ENCODE measurements around the gene TMEM80.
"Not testable (repeated sequence)": the region's sequence is repeated elsewhere in the genome, so short reads cannot be mapped to it uniquely, and the experiment has no call there.

TMEM80 gene

DNA sequence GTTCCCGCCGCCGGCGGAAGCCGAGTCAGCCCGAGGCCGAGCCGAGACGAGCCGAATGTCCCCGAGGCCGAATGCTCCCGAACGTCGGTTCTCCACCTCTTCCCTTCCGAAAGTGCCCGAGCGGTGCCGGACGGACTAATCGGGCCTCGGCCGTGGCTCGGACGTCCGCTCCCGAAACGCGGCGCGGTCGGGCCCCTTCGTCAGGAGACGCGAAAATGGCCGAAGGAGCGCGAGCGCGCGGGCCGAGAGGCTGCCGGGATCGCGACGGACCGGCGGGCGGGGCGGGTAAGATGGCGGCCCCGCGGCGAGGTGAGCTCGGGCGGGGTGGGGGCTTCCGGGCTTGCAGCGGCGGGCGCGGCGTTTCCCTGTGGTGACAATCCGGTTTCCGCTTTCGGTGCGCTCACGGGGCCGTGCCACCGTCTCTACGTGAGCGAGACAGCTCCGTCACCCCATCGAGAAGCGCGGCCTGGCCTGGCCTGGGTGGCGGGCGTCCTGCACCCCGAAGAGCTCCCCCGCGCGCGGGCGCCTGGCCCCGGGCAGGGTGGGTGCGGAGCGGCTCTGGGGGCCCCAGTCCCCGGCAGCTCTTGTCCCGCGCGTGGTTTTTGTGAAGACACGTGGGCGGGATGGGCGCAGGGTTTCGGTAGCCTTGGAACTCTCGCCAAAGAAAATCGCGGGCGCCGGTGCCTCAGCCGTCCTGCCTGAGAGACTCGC, at the start of gene TMEM80:
Gene TMEM80 (plus strand): TSS at position 279 of the 711 bp plus-strand sequence. CDS start 12 bp downstream, at position 291.
- peak; percentile 68 for DNase-seq (ENCODE audit: low read depth)

GRCh38 chr11:646214-646613, 49.4 kb upstream of the TMEM80 start:
- DNase-seq (ENCODE audit: low read depth), result no peak

GRCh38 chr11:647672-648158, 47.9 kb upstream of the TMEM80 start:
- not testable (repeated sequence) for DNase-seq (ENCODE audit: low read depth)

- DNase-seq (ENCODE audit: low read depth), result no peak
Observed at GRCh38 chr11:650482-650881, 45.1 kb upstream of the TMEM80 start.

GRCh38 chr11:653136-653535, 42.5 kb upstream of the TMEM80 start:
- DNase-seq (ENCODE audit: low read depth), result not testable (repeated sequence)

- DNase-seq (ENCODE audit: low read depth), result no peak
Observed at GRCh38 chr11:653837-654236, 41.8 kb upstream of the TMEM80 start.

- not testable (repeated sequence) for DNase-seq (ENCODE audit: low read depth)
Observed at GRCh38 chr11:654444-654843, 41.2 kb upstream of the TMEM80 start.

GRCh38 chr11:655036-655726, 40.4 kb upstream of the TMEM80 start:
- DNase-seq (ENCODE audit: low read depth), result no peak

GRCh38 chr11:656426-656825, 39.2 kb upstream of the TMEM80 start:
- DNase-seq (ENCODE audit: low read depth), result no peak

DNA sequence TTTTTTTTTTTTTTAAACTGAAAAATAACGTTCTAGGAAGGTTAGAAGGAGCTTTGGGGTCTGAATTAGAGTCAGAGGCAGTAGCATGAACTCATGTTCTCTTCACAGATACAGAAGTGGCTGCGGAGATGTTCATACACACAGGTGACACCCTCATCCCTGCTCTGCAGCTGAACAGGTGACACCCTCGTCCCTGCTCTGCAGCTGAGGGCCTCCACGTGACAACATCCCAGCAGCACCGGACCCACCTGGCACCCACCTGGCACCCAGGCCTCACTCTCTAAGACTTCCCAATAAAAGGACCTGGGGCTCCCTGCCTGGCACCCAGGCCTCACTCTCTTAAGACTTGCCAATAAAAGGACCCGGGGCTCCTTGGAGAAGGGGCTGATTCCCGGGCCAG, 38.8 kb upstream of the TMEM80 start:
- no peak for DNase-seq (ENCODE audit: low read depth)

DNA sequence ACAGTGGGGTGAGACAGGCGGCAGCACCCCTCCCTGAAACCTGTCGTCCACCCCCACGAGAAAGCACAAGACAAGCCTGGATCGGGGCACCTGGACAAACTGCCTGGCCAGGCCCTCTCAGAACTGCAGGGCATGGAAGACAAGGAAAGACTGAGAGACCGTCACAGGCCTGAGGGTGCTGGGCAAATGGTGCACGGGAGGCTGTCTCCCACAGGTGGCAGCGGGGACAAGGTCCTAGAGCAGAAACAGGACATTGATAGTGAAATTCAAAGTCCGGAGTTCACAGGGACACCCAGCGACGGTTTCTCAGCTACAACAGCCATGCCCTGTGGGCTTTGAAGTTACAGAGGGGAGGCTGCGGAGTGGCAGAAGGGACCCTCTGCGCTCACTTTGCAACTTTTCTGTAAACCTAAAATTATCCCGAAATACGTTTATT, 37.9 kb upstream of the TMEM80 start:
- DNase-seq (ENCODE audit: low read depth), result no peak

DNA sequence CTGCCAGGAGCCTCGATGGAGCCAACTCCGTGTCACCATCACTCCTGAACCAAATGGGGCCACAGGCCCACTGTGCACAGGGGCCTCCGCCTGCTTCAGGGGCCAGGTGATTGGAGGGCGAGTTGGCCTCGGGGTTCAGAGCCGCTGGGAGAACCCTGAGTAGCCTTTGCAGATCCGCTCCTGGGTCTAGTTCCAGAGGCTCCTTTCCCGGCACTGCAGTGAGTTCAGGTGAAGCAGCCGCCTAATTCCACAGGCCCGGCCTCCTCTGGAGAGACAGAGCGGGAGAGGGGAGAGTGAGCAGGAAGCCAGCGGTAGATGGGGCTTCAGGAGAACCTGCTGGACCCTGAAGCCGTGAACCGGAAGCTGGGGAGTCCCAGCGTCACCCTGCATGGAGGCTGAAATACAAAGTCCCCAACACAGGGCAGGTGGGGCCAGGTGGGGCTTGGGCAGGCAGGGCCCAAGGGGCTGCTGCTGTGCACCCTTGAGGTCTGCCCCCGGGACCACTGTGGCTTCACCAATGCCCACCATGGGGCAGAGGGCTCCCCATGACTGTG, 36.0 kb upstream of the TMEM80 start:
- no peak for DNase-seq (ENCODE audit: low read depth)

GRCh38 chr11:660281-660680, 35.3 kb upstream of the TMEM80 start:
- no peak for DNase-seq (ENCODE audit: low read depth)

GRCh38 chr11:660681-661444, 34.8 kb upstream of the TMEM80 start:
- DNase-seq (ENCODE audit: low read depth), result no peak

- DNase-seq (ENCODE audit: low read depth), result no peak
Observed at GRCh38 chr11:662689-663274, 32.8 kb upstream of the TMEM80 start.

- DNase-seq (ENCODE audit: low read depth), result peak; percentile 5
Observed at GRCh38 chr11:665062-665703, 30.4 kb upstream of the TMEM80 start.

DNA sequence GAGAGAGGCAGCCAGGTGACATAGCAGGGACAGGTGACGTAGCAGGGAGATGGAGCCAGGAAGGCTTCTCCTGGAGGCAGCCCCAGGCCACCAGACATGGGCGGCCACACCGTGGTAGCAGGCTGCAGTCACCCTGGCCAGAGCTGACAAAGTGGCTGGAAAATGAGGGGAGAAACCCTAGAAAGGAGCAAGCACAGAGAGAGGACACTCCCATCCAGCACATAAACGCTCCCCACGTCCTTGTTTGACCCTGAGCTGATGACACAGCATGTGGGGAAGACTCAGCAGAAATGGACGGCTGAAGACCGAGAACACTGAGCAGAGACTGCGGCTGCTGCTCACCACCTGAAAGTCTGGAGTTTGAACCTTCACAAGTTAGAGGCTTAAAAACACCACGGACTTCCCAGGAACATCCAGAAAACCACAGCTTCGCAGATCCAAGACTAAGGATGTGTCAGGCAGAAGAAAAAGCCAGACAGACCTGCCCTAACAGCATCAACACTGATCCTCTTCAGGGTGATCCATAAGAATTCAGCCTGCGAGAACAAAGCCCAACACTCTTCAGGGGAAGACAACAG, 29.8 kb upstream of the TMEM80 start:
- DNase-seq (ENCODE audit: low read depth), result peak; percentile 35

GRCh38 chr11:673866-674265, 21.8 kb upstream of the TMEM80 start:
- DNase-seq (ENCODE audit: low read depth), result no peak

- DNase-seq (ENCODE audit: low read depth), result no peak
Observed at GRCh38 chr11:674406-674805, 21.2 kb upstream of the TMEM80 start.

- DNase-seq (ENCODE audit: low read depth), result no peak
Observed at GRCh38 chr11:678297-678696, 17.3 kb upstream of the TMEM80 start.
